GM06990 (cell line): ENCODE results near the gene MYL4.
A peak's percentile ranks its signal among the peaks of the same experiment; 100 is the strongest.
"Not testable (repeated sequence)": the region's sequence is repeated elsewhere in the genome, so short reads cannot be mapped to it uniquely, and the experiment has no call there.

Source experiments
- DNase-seq: peaks from one replicate; pipeline ENCODE4 v3.0.0-alpha.2; 2011; ENCODE audit not compliant: insufficient read length; ENCODE audit errors: extremely low read depth
- H3K27me3 ChIP-seq: replicated peaks from 2 replicates; pipeline ENCODE4 v1.6.0; 2011; ENCODE audit warnings: low read length; ENCODE audit not compliant: control insufficient read depth, insufficient read depth
- H3K36me3 ChIP-seq: 2 replicates; pipeline ENCODE4 v1.5.1; 2011; ENCODE audit warnings: low read length; ENCODE audit not compliant: control insufficient read depth, insufficient read depth
- H3K4me3 ChIP-seq: replicated peaks from 2 replicates; pipeline ENCODE4 v1.5.1; 2011; ENCODE audit warnings: low read depth, mild to moderate bottlenecking, control low read depth, low read length
- CTCF ChIP-seq: IDR thresholded peaks from 2 replicates; pipeline ENCODE4 v1.5.1; 2011; ENCODE audit warnings: low read length, control low read depth, mild to moderate bottlenecking, inconsistent platforms; ENCODE audit not compliant: insufficient read depth, poor library complexity, severe bottlenecking

Gene MYL4

GRCh38 chr17:47208744-47209488 lies at the start of gene MYL4:
MYL4 (plus strand) TSS chr17:47209348; CDS start chr17:47209423, 75 bp downstream.
- Histone ChIP-seq H3K4me3 (no peak within 1 kb of the TSS), H3K36me3 (no peaks in the 10 kb centered on the region), H3K27me3 (no peaks in the 10 kb centered on the region)
- no peak for DNase-seq
- TF ChIP-seq CTCF: no peak

- Histone ChIP-seq H3K4me3 (0 out of 2 replicates have a peak overlapping the region, but pooled peaks have one; percentile 10), H3K36me3 (peaks cover 4% of the 10 kb centered on the region), H3K27me3 (no peaks in the 10 kb centered on the region)
- no peak for DNase-seq
- no peak for TF ChIP-seq CTCF
Measured at GRCh38 chr17:47162013-47162622, 47.0 kb upstream of the MYL4 start.

GRCh38 chr17:47164263-47164662 lies 44.9 kb upstream of the MYL4 start:
- no peak for TF ChIP-seq CTCF
- DNase-seq: no peak
- peaks cover 3% of the 10 kb centered on the region for H3K36me3 ChIP-seq
- no peaks in the 10 kb centered on the region for H3K27me3 ChIP-seq
- H3K4me3 ChIP-seq: no peak overlapping the region

- no peaks in the 10 kb centered on the region for H3K27me3 ChIP-seq
- no peak for TF ChIP-seq CTCF
- no peak for DNase-seq
- no peak overlapping the region for H3K4me3 ChIP-seq
- peaks cover 1% of the 10 kb centered on the region for H3K36me3 ChIP-seq
Measured at GRCh38 chr17:47165137-47165536, 44.0 kb upstream of the MYL4 start.

- not testable (repeated sequence) for H3K36me3 ChIP-seq, H3K4me3 ChIP-seq, H3K27me3 ChIP-seq, DNase-seq
Measured at GRCh38 chr17:47166854-47167253, 42.3 kb upstream of the MYL4 start.

GRCh38 chr17:47168896-47169295 lies 40.3 kb upstream of the MYL4 start:
- DNase-seq, H3K27me3 ChIP-seq, H3K4me3 ChIP-seq, H3K36me3 ChIP-seq: not testable (repeated sequence)
